Natural killer cell treated with Interleukin-12 subunit alpha and Interleukin-12 subunit beta and Interleukin-15 and Interleukin-18, amount 100 ng/mL, for 72 hours (primary cell): ENCODE measurements around the gene MRPS31. TPM values are rescaled to one million over a fixed set of nuclear protein-coding genes. Genes with fewer than 3 reads are reported as not detected.
"Not testable (repeated sequence)": the region's sequence is repeated elsewhere in the genome, so short reads cannot be mapped to it uniquely, and the experiment has no call there.

Experiments
- ATAC-seq, 2 donors: fragments of 150-1000 bp; cut with Tn5 transposase in 1 of 2; sonication (Bioruptor Pico), chemical (Tn5 transposase) in 1 of 2; 2 replicates each; pipeline ENCODE4 v1.10.0; 2021
- DNase-seq: peaks from one replicate; pipeline ENCODE4 v3.0.0; 2022; ENCODE audit warnings: low spot score
- H3K27ac Mint-ChIP-seq, 2 donors: 1 replicate in 1 of 2; 2 replicates in 1 of 2; pipeline ENCODE4 v1.8.0; 2022; ENCODE audit warnings: mixed read lengths in 2 of 2, mild to moderate bottlenecking in 1 of 2, moderate library complexity in 1 of 2
- H3K27me3 Mint-ChIP-seq, 2 donors: 1 replicate in 1 of 2; 2 replicates in 1 of 2; pipeline ENCODE4 v1.8.0; 2022; ENCODE audit warnings: mixed read lengths in 2 of 2
- H3K36me3 Mint-ChIP-seq: one replicate; pipeline ENCODE4 v1.8.0; 2022; ENCODE audit warnings: mixed read lengths
- H3K4me1 Mint-ChIP-seq, 2 donors: 1 replicate in 1 of 2; 2 replicates in 1 of 2; pipeline ENCODE4 v1.8.0; 2022; ENCODE audit warnings: low read depth in 2 of 2, mixed read lengths in 2 of 2, mild to moderate bottlenecking in 1 of 2
- H3K4me3 Mint-ChIP-seq: one replicate; pipeline ENCODE4 v1.8.0; 2022; ENCODE audit warnings: mixed read lengths
- H3K9me3 Mint-ChIP-seq: 2 replicates; pipeline ENCODE4 v1.8.0; 2022; ENCODE audit warnings: mixed read lengths
- total RNA-seq, 2 donors: library from RNA; stranded (reverse); gene quantifications; one replicate each; pipeline ENCODE4 v1.2.3, GENCODE V29; 2022

MRPS31 gene
- total RNA-seq, 2 donors from 2014 or later, result 25.2 to 27.4 TPM

DNA sequence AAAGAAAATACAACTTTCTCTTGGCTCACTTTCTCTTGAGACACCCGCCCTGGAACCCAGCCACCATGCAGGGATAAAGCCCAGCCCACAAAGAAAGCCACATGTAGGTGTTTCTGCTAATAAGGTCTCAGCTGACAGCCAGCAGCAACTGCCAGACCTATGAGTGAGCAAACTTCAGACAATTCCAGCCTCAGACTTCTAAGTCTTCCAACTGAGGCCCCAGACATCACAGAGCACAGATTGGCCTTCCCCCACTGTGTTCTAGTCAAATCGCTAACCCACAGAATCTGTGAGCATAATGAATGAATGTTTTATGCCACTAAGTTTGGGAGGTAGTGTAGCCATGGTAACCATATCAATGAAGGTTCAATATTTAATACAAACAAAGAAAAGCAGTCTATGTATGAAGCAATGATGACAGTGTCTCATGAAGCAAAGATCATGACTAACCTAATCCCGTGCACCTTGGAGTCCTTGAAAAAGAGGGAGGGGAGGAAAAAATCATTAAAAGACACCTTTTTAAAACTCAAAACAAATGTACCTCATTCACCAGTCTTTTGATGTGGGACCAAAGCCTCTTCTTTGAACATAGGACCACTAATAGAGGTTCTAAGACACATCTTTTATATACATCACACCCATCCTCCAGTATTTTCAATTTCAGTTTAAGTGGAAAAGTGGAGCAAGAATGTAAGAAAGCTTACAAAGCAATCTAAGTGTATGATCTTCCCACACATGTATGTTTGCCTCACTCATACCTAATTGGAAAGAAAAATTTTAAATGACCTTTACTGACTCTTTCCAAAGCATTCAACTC lies 6.2 kb downstream of the MRPS31 start:
- no peaks in the 10 kb centered on the region for H3K36me3 Mint-ChIP-seq
- no peaks in the 10 kb centered on the region for H3K27me3 Mint-ChIP-seq
- DNase-seq (no peak), ATAC-seq (peak; percentile 20 to 43)
- peaks cover 13 to 17% of the 10 kb centered on the region in 2 donors for H3K4me1 Mint-ChIP-seq
- peak overlapping the region; percentile 47 to 62 for H3K27ac Mint-ChIP-seq
- no peaks in the 10 kb centered on the region for H3K9me3 Mint-ChIP-seq
- H3K4me3 Mint-ChIP-seq, result no peak overlapping the region

GRCh38 chr13:40762849-40763248 lies 8.1 kb downstream of the MRPS31 start:
- no peak for ATAC-seq
- H3K27ac Mint-ChIP-seq, result no peak overlapping the region
- peaks cover 9 to 14% of the 10 kb centered on the region in 2 donors for H3K4me1 Mint-ChIP-seq
- no peak overlapping the region for H3K4me3 Mint-ChIP-seq
- no peak for DNase-seq
- H3K27me3 Mint-ChIP-seq, result no peaks in the 10 kb centered on the region
- no peaks in the 10 kb centered on the region for H3K9me3 Mint-ChIP-seq
- peaks cover 5% of the 10 kb centered on the region for H3K36me3 Mint-ChIP-seq

DNA sequence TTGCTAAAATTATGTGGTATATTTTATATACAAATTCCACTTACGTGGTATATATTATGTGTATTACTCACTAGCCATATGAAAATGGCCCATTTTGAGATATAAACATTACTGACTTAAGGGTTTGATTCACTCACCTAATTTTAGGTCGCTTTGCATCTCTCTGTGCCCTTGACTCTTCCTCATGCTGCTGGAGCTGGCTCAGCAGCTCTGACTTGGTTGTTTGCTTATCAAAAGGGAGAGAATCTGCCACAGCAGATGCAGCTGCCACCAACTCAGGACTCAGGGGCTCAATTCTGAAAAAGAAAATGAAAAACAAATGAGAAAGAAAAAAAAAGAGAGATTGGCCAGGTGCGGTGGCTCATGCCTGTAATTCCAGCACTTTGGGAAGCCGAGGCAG lies 12.2 kb downstream of the MRPS31 start:
- Mint-ChIP-seq H3K4me1 (peaks cover 8 to 9% of the 10 kb centered on the region in 2 donors), H3K4me3 (no peak overlapping the region), H3K27ac (peak overlapping the region in 1 of 2 donors; percentile 24), H3K9me3 (no peaks in the 10 kb centered on the region), H3K36me3 (peaks cover 11% of the 10 kb centered on the region), H3K27me3 (no peaks in the 10 kb centered on the region)
- no peak for DNase-seq
- no peak for ATAC-seq

DNA sequence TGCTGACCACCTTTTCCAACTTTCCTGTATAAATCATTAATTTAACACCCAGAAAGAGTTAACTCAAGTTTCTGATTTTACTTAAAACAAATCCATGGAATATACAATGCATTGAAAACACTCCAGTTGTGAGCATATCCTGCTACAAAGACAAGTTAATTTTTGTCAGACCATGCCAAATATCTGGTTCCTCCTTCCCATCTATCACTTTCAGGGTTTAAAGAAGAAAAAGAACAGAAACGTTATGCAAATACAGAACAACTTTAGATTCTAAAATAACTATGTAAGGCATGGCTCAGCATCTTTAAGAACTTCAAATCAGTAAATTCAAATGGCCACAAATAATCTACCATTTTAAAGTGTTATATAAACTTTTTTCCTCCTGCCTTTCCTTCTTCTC lies 14.9 kb downstream of the MRPS31 start:
- peaks cover 16% of the 10 kb centered on the region for H3K36me3 Mint-ChIP-seq

GRCh38 chr13:40755082-40755700 lies 15.8 kb downstream of the MRPS31 start:
- Mint-ChIP-seq H3K4me3 (no peak overlapping the region), H3K27ac (no peak overlapping the region), H3K9me3 (no peaks in the 10 kb centered on the region)

More for the DNA sequence above, 14.9 kb downstream of the MRPS31 start:
- H3K4me1 Mint-ChIP-seq, result no peaks in the 10 kb centered on the region
- no peak for ATAC-seq
- no peak for DNase-seq
- H3K27me3 Mint-ChIP-seq, result no peaks in the 10 kb centered on the region
- no peaks in the 10 kb centered on the region for H3K9me3 Mint-ChIP-seq
- H3K4me3 Mint-ChIP-seq, result no peak overlapping the region
- H3K27ac Mint-ChIP-seq, result no peak overlapping the region

GRCh38 chr13:40749327-40749726 lies 21.7 kb downstream of the MRPS31 start:
- no peaks in the 10 kb centered on the region for H3K9me3 Mint-ChIP-seq
- peaks cover 5% of the 10 kb centered on the region for H3K36me3 Mint-ChIP-seq
- no peaks in the 10 kb centered on the region for H3K4me1 Mint-ChIP-seq
- H3K4me3 Mint-ChIP-seq, result no peak overlapping the region
- no peaks in the 10 kb centered on the region for H3K27me3 Mint-ChIP-seq
- no peak overlapping the region for H3K27ac Mint-ChIP-seq
- ATAC-seq, result no peak
- no peak for DNase-seq

More at GRCh38 chr13:40755082-40755700, 15.8 kb downstream of the MRPS31 start:
- no peaks in the 10 kb centered on the region for H3K4me1 Mint-ChIP-seq
- ATAC-seq (no peak), DNase-seq (no peak)
- no peaks in the 10 kb centered on the region for H3K27me3 Mint-ChIP-seq
- H3K36me3 Mint-ChIP-seq, result peaks cover 16% of the 10 kb centered on the region

DNA sequence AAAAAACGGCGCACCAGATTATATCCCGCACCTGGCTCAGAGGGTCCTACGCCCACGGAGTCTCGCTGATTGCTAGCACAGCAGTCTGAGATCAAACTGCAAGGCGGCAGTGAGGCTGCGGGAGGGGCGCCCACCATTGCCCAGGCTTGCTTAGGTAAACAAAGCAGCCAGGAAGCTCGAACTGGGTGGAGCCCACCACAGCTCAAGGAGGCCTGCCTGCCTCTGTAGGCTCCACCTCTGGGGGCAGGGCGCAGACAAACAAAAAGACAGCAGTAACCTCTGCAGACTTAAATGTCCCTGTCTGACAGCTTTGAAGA lies 35.8 kb downstream of the MRPS31 start:
- Mint-ChIP-seq H3K36me3 (peaks cover 13% of the 10 kb centered on the region), H3K4me1 (peaks cover 9 to 14% of the 10 kb centered on the region in 2 donors)
- H3K4me3 Mint-ChIP-seq, H3K27ac Mint-ChIP-seq, DNase-seq, ATAC-seq, H3K9me3 Mint-ChIP-seq, H3K27me3 Mint-ChIP-seq: not testable (repeated sequence)

GRCh38 chr13:40734536-40735231 lies 36.3 kb downstream of the MRPS31 start:
- ATAC-seq, H3K27me3 Mint-ChIP-seq, DNase-seq, H3K9me3 Mint-ChIP-seq, H3K4me3 Mint-ChIP-seq, H3K27ac Mint-ChIP-seq: not testable (repeated sequence)
- peaks cover 9 to 14% of the 10 kb centered on the region in 2 donors for H3K4me1 Mint-ChIP-seq
- peaks cover 13% of the 10 kb centered on the region for H3K36me3 Mint-ChIP-seq

GRCh38 chr13:40732658-40733057 lies 38.3 kb downstream of the MRPS31 start:
- Mint-ChIP-seq H3K27me3 (no peaks in the 10 kb centered on the region), H3K9me3 (no peaks in the 10 kb centered on the region), H3K36me3 (peaks cover 9% of the 10 kb centered on the region), H3K4me3 (no peak overlapping the region), H3K27ac (peak overlapping the region in 1 of 2 donors; percentile 53), H3K4me1 (peaks cover 9 to 14% of the 10 kb centered on the region in 2 donors)
- ATAC-seq (peak in 1 of 2 donors; percentile 77), DNase-seq (no peak)

DNA sequence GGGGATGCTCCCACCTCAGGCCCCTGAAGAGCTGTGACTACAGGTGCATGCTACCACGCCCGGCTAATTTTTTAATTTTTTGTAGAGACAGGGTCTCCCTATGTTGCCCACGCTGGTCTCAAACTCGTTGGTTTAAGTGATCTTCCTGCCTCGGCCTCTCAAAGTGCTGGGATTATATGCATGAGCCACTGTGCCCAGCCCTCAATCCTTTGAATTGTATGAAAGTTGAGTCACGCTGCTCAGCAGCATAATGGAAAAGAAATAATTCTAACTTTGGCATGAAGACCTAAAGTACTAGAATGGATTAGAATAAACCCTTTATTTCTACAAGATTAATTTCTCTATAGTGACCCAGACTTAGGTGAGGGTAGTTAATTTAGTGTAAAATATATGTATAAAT lies 42.4 kb downstream of the MRPS31 start:
- Mint-ChIP-seq H3K4me1 (peaks cover 4 to 5% of the 10 kb centered on the region in 2 donors), H3K27me3 (no peaks in the 10 kb centered on the region), H3K27ac (no peak overlapping the region), H3K4me3 (no peak overlapping the region), H3K36me3 (peaks cover 6% of the 10 kb centered on the region), H3K9me3 (no peaks in the 10 kb centered on the region)
- ATAC-seq (no peak), DNase-seq (no peak)

DNA sequence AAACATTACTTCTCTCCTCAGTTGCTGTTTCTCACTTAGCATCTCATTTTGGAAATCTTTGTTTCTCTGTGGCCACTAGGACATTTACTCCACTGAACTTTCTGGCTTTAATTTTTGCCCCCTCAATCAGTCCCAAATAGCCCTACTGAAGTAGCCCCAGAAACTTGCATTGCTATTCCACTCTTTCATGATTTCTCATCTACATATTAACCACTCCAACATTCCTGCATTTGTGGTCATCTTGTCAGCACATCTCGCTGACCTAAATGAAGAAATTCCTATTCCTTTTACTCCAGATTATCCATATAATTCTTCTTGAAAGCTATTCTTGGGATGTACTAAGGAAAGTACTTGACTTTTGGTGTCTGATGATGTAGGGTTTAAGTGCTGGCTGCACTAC lies 56.6 kb downstream of the MRPS31 start:
- H3K4me3 Mint-ChIP-seq, H3K27ac Mint-ChIP-seq, ATAC-seq, DNase-seq, H3K27me3 Mint-ChIP-seq, H3K4me1 Mint-ChIP-seq: not testable (repeated sequence)
- peaks cover 40% of the 10 kb centered on the region for H3K36me3 Mint-ChIP-seq
- peaks cover 19% of the 10 kb centered on the region for H3K9me3 Mint-ChIP-seq

GRCh38 chr13:40706439-40706838 lies 64.6 kb downstream of the MRPS31 start:
- peaks cover 0 to 9% of the 10 kb centered on the region in 2 donors for H3K4me1 Mint-ChIP-seq
- DNase-seq (no peak), ATAC-seq (no peak)
- H3K27me3 Mint-ChIP-seq, result no peaks in the 10 kb centered on the region
- peaks cover 27% of the 10 kb centered on the region for H3K9me3 Mint-ChIP-seq
- H3K36me3 Mint-ChIP-seq, result peaks cover 36% of the 10 kb centered on the region
- H3K4me3 Mint-ChIP-seq, result no peak overlapping the region
- H3K27ac Mint-ChIP-seq, result no peak overlapping the region

- H3K27me3 Mint-ChIP-seq, result no peaks in the 10 kb centered on the region
- H3K4me3 Mint-ChIP-seq, result no peak overlapping the region
- no peaks in the 10 kb centered on the region for H3K36me3 Mint-ChIP-seq
- no peak for DNase-seq
- no peaks in the 10 kb centered on the region for H3K4me1 Mint-ChIP-seq
- no peaks in the 10 kb centered on the region for H3K9me3 Mint-ChIP-seq
- no peak for ATAC-seq
- H3K27ac Mint-ChIP-seq, result no peak overlapping the region
Observed at GRCh38 chr13:40697711-40698110, 73.3 kb downstream of the MRPS31 start.

GRCh38 chr13:40694426-40694825 lies 76.6 kb downstream of the MRPS31 start:
- H3K27ac Mint-ChIP-seq, result no peak overlapping the region
- no peaks in the 10 kb centered on the region for H3K36me3 Mint-ChIP-seq
- no peak for ATAC-seq
- no peak for DNase-seq
- H3K9me3 Mint-ChIP-seq, result no peaks in the 10 kb centered on the region
- H3K4me1 Mint-ChIP-seq, result no peaks in the 10 kb centered on the region
- H3K27me3 Mint-ChIP-seq, result no peaks in the 10 kb centered on the region
- no peak overlapping the region for H3K4me3 Mint-ChIP-seq
